HG03565 (cell line): ENCODE data around the gene SPEN.
A peak's percentile ranks its signal among the peaks of the same experiment; 100 is the strongest.
"Not testable (repeated sequence)": the region's sequence is repeated elsewhere in the genome, so short reads cannot be mapped to it uniquely, and the experiment has no call there.

Experiments
- ATAC-seq: cut with Tn5 transposase; IDR thresholded peaks from one replicate; pipeline ENCODE4 v1.9.1; 2021; ENCODE audit warnings: mild to moderate bottlenecking, moderate library complexity; ENCODE audit not compliant: unreplicated experiment

The SPEN gene

GRCh38 chr1:15834406-15835204 lies 12.9 kb upstream of the SPEN start:
- ATAC-seq = peak; percentile 31

DNA sequence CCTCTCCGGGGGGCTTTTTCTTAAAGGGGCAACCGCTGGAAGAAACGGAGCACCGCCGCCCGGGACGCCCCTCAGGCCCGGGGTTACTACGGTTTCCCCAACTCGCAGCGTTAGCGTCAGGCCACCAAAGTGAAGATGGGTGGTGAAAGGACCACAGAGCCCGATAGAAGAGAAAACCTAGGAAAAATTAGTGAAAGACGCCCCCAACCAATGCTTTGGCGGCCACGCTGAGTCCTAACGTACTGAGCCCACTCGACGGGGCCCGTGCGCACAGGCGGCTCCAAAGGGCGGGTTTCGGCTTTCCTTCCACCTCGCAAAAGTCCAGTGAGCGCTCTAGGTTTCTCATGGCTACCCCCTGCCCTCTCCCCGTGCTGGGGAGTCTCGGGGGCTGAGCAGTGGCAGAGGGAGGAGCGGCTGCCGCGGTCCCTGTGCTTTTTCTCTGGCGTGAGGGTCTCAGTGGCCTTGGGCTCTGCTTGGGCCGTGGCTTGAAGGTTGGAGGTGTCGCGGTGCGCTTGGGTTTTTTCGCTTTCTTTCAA lies 12.2 kb upstream of the SPEN start:
- ATAC-seq = no peak

GRCh38 chr1:15835741-15836510 lies 11.6 kb upstream of the SPEN start:
- peak; percentile 34 for ATAC-seq

DNA sequence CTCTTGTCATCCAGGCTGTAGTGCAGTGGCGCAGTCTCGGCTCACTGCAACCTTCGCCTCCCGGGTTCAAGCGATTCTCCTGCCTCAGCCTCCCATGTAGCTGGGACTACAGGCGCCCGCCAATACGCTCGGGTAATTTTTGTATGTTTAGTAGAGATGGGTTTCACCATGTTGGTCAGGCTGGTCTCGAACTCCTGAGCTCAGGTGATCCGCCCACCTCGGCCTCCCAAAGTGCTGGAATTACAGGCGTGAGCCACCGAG lies 11.1 kb upstream of the SPEN start:
- not testable (repeated sequence) for ATAC-seq

DNA sequence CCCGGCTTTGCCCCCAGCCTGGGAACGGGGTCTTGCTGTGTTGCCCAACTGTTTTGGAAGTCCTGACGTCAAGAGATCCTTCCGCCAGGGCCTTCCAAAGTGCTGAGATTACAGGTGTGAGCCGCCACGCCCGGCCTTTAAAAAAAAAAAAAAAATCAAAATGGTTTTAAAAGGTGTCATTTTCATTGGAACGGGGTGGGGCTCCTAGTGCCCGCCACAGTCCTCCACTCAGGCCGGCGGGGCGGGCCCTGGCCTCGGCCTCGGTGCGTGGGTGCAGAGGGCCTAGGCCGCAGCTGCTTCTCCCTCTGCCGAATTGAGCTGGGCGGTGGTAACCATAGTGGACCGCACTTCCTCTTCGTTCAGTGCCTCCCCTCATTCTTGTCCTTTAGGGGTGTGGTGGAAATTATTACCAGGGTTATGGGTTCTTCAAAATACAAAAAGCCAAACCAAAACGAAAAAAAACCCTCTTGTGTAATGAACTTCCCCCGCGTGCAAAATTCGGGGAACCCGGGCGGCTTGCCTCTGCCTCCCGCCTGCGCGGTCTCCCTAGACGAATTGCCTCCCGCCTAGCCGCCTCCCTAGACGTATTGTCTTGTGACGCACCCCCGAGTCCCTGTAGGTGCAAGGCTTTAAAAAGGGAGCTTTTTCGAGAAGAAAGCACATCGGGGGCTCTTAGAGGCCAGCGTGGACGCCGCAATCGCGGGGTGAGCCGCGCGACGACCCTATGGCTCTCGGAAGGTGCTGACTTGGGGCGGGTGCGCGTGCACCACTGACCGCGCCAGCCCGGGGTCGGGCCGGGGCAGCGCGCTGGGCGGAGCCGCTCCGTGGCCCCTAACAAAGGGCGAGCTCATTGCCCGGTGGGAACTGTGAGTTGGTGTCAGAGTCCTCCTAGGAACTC lies 10.5 kb upstream of the SPEN start:
- no peak for ATAC-seq

DNA sequence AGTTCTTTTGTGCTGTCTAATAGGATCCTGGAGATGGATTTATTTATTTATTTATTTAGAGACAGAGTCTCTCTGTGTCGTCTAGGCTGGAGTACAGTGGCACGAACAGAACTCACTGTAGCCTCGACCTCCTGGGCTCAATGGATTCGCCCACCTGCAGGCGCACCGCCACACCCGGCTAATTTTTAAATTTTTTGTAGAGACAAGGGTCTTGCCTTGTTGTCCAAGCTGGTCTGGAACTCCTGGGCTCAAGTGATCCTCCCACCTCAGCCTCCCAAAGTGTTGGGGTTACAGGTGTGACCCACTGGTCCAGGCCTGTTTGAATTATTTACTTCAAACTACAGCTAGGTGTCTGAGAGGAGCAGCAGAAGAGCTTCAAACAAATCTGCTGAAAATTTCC lies 9.6 kb upstream of the SPEN start:
- ATAC-seq = no peak

- no peak for ATAC-seq
These were observed 8.8 kb upstream of the SPEN start for GRCh38 chr1:15838721-15839120.

DNA sequence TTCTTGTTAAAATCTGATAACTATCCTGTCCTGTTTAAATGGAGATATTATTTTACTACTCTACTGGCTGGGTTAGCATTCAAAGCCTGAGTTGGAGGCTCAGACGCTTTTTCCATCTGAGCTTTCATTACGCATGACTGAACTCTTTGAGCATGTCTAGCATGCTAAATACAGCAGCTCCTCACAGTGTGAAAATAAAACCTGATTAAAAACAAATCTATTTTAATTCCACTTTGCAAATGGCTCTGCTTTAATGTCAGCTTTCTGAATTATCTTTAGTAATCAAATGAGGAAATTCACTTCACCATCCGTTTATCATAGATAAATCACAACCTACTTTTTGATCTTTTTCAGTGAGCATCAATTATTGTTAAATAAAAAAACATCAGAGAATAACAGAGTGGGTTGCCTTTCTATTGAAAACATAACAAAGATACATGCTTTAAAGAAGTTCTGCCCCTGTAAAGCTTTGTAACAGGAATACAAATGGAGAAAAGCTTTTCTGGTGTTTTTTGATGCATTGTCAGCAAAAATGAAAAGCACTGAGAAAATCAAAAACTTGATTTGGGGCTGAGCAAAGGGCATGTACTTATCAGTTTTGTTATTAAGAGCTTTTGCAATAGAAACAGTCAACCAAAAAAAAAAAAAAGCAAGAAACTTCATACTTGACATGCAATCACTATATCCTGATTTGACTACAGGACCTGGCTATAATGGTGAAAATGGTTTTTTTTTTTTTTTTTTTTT lies 3.5 kb upstream of the SPEN start:
- no peak for ATAC-seq

GRCh38 chr1:15846056-15846455 lies 1.5 kb upstream of the SPEN start:
- not testable (repeated sequence) for ATAC-seq

GRCh38 chr1:15847893-15848142 lies 311 bp downstream of the SPEN start:
- peak; percentile 1 for ATAC-seq

DNA sequence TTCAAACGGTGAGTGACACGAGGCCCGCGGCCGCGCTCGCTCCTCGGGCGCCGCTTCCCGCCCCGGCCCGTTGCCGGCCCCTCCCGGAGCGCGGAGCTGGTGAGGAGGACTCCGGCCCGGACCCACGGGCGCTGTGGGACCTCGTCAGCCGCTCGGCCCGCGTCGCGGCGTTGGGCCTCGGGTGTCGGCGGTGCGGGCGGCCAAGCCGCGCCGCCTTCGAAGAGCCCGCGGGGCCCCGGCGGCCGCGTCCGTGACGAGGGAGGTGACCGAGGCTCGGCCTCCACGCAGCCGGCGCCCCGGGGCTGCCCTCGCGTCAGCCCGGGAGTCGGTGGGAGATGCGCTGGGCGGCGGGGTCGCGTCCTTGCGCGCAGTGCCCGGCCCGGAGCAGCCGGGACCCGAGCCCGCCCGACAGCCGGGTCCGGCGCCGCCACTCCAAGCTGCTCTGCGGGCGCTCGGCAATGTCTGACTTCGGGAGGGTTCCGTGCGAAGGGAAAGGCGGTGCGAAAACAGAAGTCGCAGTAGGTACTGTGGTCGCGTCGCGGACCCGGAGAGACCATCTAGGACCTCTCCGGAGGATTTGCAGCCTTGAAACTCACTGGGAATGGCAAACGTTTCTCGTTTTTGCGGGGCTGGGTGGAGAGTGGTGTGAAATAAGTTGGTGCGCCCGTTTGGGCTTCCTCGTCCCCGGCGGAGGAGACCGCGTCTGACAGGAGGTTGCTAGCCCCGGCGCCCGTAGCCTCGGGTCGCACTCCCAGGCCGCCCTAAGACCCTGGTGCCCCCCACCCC lies 829 bp downstream of the SPEN start:
- ATAC-seq = peak; percentile 9

DNA sequence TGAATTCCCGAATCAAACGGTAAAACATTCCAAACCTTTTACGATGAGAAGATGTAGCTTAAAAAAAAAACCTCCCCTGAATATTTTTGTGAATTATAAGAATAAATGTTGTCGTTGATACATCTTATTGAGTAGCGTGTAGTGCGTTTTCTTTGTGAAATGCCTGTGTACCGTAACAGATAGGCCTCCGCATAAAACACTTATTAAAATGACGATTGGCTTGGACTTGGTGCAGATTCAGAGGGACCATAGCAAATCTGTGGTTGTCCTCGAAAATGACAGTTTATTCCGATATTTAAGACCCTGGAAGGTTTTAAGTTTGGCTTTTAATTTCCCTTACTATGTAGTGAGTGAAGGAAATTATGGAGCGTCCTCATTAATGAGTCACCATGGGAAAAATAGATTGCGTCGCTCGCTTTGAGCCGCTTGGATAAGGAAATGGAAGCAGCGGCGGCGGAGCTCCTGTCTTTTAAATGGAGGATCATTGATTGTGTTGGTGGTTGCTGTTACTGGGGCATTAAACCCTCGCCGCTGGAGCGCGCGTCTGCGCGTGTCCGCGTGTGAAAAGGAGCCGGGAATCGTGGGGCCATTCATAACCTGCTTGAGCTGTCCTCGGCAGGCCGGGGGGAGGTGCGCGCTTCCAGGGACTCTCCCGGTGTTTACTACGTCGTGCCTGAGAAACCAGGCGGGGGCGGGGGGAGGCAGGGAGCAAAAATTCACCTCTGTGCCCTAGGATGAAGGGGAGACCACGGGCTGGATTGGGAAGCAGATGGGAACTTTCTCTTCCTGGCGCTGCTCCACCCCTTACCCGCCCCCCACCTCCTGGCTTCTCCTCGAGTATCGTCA lies 1.6 kb downstream of the SPEN start:
- no peak for ATAC-seq

DNA sequence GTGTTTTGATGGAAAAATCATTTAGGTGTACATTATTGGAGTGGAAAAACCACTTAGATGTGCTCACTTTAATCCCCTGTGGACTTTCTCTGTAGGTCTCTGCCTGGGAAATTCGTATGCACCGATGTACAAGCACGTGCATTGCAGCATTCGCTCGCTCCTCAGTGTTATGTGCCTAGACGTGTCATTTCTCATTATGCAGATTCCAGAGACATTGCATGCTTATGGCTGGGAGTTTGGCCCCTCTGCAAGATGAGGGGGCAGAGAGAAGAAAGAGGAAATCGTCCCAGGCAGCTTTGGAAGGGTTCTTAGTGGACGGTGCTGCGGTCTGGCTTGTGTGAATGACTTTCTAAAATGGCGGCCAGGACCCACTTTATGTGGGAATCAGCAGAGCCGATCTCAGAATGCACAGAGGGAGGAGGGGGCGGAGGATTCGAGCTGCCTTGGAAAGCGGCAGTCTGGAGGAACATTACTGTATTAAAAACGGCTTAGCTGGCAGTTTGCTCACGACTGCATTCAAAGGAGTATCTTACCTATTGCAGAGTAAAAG lies 2.3 kb downstream of the SPEN start:
- ATAC-seq = no peak

DNA sequence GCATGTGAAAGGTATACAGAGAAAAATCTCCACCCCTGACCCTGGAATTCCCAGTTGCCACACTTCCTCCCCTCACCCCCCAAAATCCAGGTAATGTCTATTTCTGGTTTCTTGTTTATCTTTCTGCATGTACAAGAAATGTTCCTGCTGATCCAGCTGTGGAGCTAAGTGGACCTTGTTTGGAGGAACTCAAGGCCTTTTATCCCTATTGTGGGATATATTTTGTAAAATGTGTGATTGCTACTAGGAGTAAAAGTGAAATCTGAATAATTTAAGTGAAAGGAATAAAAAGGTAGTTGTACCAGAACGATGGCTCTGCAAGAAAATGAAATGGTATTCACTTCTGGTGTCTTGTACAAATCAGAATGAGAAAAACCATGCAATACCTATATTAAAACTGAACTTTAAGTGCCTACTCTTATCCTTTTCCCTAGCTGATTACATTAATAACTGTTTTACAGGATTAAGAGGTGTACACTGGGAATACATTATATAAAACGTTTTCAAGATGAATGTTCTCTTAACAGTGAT lies 3.0 kb downstream of the SPEN start:
- no peak for ATAC-seq

DNA sequence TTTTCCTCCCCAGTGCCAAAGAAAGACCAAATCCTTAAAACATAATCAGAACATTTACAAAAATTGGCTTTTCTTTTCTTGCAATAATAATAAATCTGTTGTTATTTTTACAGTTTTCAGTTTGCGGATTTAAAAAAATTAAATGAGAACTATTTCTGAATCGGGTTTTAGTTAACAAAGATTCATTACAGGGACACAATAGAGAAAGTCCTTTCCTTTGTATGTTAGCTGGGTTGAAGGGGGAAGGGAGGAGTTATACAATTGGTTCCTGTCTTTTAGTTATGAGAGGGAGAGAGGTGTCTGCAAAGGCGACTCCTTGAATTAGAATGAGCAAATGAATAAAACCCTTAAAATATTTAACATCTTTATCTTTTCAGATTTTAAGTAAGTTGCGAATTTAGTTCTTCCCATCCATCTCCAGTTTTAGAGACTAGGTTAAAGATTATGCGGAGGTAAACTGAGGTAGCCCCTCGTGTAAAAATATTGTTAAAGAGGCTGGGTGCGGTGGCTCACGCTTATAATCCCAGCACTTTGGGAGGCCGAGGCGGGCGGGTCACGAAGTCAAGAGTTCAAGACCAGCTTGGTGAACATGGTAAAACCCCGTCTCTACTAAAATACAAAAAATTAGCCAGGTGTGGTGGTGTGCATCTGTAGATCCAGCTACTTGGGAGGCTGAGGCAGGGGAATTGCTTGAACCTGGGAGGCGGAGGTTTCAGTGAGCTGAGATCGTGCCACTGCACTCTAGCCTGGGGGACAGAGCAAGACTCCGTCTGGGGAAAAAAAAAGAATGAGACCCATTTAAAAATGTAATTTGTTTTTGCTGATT lies 3.9 kb downstream of the SPEN start:
- ATAC-seq = no peak

GRCh38 chr1:15852036-15852827 lies 4.7 kb downstream of the SPEN start:
- ATAC-seq = no peak

DNA sequence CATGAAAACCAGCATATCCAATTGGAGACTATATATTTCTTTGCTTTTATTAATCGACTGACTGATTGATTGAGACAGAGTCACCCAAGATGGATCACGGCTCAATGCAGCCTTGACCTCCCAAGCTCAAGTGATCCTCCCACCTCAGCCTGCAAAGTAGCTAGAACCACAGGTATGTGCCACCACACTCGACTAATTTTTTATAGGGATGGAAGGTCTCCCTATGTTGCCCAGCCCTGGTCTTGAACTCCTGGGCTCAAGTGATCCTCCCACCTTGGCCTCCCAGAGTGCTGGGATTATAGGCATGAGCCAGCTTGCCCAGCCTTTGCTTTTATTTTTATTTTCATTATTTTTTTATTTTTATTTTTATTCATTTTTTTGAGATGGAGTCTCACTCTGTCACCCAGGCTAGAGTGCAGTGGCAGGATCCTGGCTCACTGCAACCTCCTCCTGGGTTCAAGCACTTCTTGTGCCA lies 5.4 kb downstream of the SPEN start:
- ATAC-seq = no peak
